ENCODE measurements around the gene TBC1D3B. TPM values are rescaled to one million over a fixed set of nuclear protein-coding genes. Genes with fewer than 3 reads are reported as not detected.

Gene TBC1D3B
- total RNA-seq, 1 experiment from 2014 or later = 11.3 TPM

- TF ChIP-seq MAX (IDR thresholded peaks at IDR 0.05) (no peak), SP1 (IDR thresholded peaks at IDR 0.05; ENCODE audit: low read depth) (no peak), CEBPB (IDR thresholded peaks at IDR 0.05; ENCODE audit: low read depth) (no peak)
Observed at GRCh38 chr17:36144014-36144413, 32.4 kb downstream of the TBC1D3B start (continued).

GRCh38 chr17:36142806-36143205, 33.6 kb downstream of the TBC1D3B start:
- no peaks in the 10 kb centered on the region for H3K9me2 ChIP-seq (ENCODE audit: insufficient read depth)
- no peaks in the 10 kb centered on the region for H3K9me3 ChIP-seq (ENCODE audit: control insufficient read depth in 1 of 2, insufficient read depth in 1 of 2, low read depth in 1 of 2, low read length in 2 of 2)
- H2AFZ ChIP-seq (ENCODE audit: low read depth, low read length, poor library complexity, severe bottlenecking) = no peak overlapping the region
- H3K4me2 ChIP-seq (ENCODE audit: low read length) = no peak overlapping the region
- H3K9ac ChIP-seq (ENCODE audit: low read length) = no peak overlapping the region
- no TSS peak for BruUV-seq (replicated peaks)
- H3K4me1 ChIP-seq (ENCODE audit: control insufficient read depth in 1 of 2, insufficient read depth in 2 of 2, low read length in 2 of 2) = no peaks in the 10 kb centered on the region
- DNase-seq (ENCODE audit: low read depth, low spot score) (no peak), ATAC-seq (no peak)
- no peak overlapping the region for H3K4me3 ChIP-seq (replicated peaks in 1 of 2; ENCODE audit: low read depth in 1 of 2, low read length in 2 of 2)
- no peak for TF ChIP-seq YY1 (IDR thresholded peaks at IDR 0.05; ENCODE audit: extremely low read depth, insufficient replicate concordance, low read depth, low read length)
- no peak for TF ChIP-seq POLR2AphosphoS5 (IDR thresholded peaks at IDR 0.05; ENCODE audit: low read depth, low read length)
- no peak for TF ChIP-seq EZH2 (IDR thresholded peaks at IDR 0.05)
- TF ChIP-seq SP1 (IDR thresholded peaks at IDR 0.05; ENCODE audit: low read depth) = no peak
- TF ChIP-seq ZNF274 (IDR thresholded peaks at IDR 0.05; ENCODE audit: low read depth, low read length) = no peak
- no peak for TF ChIP-seq POLR2A (IDR thresholded peaks at IDR 0.05; ENCODE audit: borderline replicate concordance, extremely low read depth, insufficient read depth, insufficient read length)
- no peak for TF ChIP-seq CEBPB (IDR thresholded peaks at IDR 0.05; ENCODE audit: low read depth)
- no peak for TF ChIP-seq JUND (IDR thresholded peaks at IDR 0.05)
- TF ChIP-seq ELF1 (IDR thresholded peaks at IDR 0.05; ENCODE audit: borderline replicate concordance, low read depth) = no peak
- TF ChIP-seq CTCF (IDR thresholded peaks at IDR 0.05 in 2 of 3, conservative IDR thresholded peaks at IDR 0.05 in 1 of 3; ENCODE audit: borderline replicate concordance in 1 of 3, insufficient read depth in 1 of 3, low read depth in 2 of 3, low read length in 2 of 3) = no peak
- TF ChIP-seq MAX (IDR thresholded peaks at IDR 0.05) = no peak
- no peak for TF ChIP-seq CBX3 (IDR thresholded peaks at IDR 0.05; ENCODE audit: low read depth)
- H3K36me3 ChIP-seq (ENCODE audit: control insufficient read depth in 1 of 2, insufficient read depth in 2 of 2, low read length in 2 of 2) = no peaks in the 10 kb centered on the region
- no peaks in the 10 kb centered on the region for H3K27me3 ChIP-seq (ENCODE audit: insufficient read depth, low read length)
- CTCF ChIA-PET = interaction anchor here (0.9 to 2.0 kb wide), 2 partner anchors 70 to 174 kb away, joined by 4 to 6 read pairs; no protein-coding TSS in a partner anchor
- RAD21 ChIA-PET (ENCODE audit: low non-redundant PET in 1 of 2, low total read pairs in 2 of 2, uncharacterized antibody in 2 of 2, unreplicated experiment in 2 of 2) = no interaction called here
- no peak overlapping the region for H3K27ac ChIP-seq (ENCODE audit: low read depth, low read length)
- intact Hi-C loops (cut with micrococcal nuclease) = no loop called here
- no peaks in the 10 kb centered on the region for H4K20me1 ChIP-seq (ENCODE audit: insufficient read depth)
- POLR2A ChIA-PET = interaction anchor here (1.3 to 1.4 kb wide), 2 partner anchors 9 to 173 kb away, joined by 3 read pairs; no protein-coding TSS in a partner anchor
- H3K79me2 ChIP-seq (ENCODE audit: insufficient read depth, low read length) = no peaks in the 10 kb centered on the region
